Epithelial cell of esophagus (primary cell): ENCODE data around the gene CD93.
A peak's percentile ranks its signal among the peaks of the same experiment; 100 is the strongest.

Experiments used
- DNase-seq: peaks from one replicate; pipeline ENCODE4 v3.0.0; 2010; ENCODE audit warnings: low read depth
- H3K4me3 ChIP-seq: 2 replicates; pipeline ENCODE4 v1.5.1; 2011; ENCODE audit warnings: mild to moderate bottlenecking, low read length, control low read depth
- CTCF ChIP-seq: IDR thresholded peaks from 2 replicates; pipeline ENCODE4 v1.5.1; 2011; ENCODE audit warnings: low read depth, mild to moderate bottlenecking, low read length, control low read depth, inconsistent platforms; ENCODE audit not compliant: insufficient read depth; ENCODE audit errors: missing control alignments

Gene CD93

GRCh38 chr20:23099791-23100719 lies 13.9 kb upstream of the CD93 start:
- peak; percentile 10 for TF ChIP-seq CTCF
- H3K4me3 ChIP-seq = no peak overlapping the region
- DNase-seq = peak; percentile 100

DNA sequence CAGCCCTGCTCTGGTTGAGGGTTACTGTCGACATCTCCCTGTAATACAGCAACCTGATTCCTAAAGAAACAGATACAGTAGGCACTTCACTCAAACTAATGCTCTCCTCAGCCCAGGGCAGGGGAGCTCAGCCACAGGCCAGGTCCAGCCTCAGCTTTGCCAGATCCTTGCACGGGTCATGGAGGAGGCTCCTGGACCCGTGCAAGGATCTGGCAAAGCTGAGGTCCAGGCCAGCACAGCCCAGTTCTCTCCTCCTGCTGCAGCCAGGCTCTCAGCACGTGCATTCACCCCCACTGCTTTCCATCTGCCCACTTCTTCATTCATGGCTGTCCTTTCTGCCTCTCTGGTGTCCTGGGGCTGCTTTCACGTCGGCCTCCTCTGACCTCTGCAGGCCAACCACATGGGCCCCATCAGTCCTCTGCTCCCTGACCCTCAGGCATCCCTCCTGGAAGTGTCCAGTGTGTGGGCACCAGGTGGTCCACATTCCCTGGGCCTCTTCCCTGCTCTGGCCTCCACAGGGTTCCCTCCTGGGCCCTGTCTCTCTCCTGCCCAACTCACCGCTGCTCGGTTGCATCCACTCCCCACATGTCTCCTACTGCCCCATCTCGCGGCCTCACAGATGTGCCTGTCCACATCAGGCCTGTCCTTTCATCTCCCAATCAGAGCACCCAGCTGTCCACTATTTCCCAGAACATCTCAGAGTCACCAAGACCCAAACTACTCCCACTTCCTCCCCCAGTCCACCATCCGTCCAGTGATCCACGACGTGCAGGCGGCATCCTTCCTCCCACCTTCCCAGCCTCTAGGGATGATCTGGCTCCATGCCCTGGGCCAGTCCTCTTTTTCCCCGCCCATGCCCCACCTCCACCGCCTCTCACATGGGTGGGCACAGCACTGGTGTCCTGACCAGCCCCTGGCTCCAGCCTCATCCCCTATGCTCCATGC lies 11.8 kb upstream of the CD93 start:
- TF ChIP-seq CTCF = no peak
- DNase-seq = no peak
- no peak overlapping the region for H3K4me3 ChIP-seq

- no peak overlapping the region for H3K4me3 ChIP-seq
- TF ChIP-seq CTCF = no peak
- DNase-seq = peak; percentile 98
These were observed 10.9 kb upstream of the CD93 start for GRCh38 chr20:23096986-23097520.

DNA sequence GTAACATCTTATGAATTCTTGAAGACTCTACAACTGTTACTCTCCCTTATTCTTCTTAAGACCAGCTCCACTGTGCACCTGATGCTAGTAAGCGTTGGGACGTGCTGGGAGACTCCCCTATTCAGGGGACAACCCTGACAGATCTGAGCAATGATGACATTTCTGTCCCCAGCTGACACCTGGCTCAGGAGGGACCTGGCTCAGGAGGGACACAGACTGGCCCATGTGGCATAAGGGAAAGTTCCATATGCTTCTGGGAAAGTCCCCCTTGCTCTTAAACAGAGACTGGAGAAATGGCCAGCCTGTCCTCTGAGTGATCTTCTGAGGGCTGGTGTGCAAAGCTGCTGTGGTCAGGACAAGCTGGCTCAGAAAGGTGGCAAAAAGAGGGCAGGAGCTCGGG lies 10.0 kb upstream of the CD93 start:
- TF ChIP-seq CTCF = no peak
- peak; percentile 33 for DNase-seq

DNA sequence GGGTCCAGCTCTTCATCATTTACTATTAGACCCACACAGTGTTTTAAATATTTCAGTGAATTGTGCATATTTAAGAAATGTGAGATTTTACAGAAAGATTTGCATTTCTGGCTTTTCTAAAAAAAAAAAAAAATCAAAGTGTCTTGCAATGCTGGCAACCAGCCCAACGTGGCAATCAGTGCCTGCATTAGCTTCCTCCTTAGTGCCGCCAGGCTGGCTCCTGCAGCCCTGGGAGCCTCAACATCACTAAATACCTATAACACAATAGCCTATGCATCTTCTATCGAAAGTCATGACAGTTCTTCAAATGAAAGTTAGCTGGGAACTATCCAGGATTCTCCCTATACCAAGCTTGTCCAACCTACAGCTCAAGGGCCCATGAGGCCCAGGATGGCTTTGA lies 9.4 kb upstream of the CD93 start:
- TF ChIP-seq CTCF = no peak
- peak overlapping the region; percentile 15 for H3K4me3 ChIP-seq
- peak; percentile 54 for DNase-seq

More for the DNA sequence above, 10.0 kb upstream of the CD93 start:
- no peak overlapping the region for H3K4me3 ChIP-seq

DNA sequence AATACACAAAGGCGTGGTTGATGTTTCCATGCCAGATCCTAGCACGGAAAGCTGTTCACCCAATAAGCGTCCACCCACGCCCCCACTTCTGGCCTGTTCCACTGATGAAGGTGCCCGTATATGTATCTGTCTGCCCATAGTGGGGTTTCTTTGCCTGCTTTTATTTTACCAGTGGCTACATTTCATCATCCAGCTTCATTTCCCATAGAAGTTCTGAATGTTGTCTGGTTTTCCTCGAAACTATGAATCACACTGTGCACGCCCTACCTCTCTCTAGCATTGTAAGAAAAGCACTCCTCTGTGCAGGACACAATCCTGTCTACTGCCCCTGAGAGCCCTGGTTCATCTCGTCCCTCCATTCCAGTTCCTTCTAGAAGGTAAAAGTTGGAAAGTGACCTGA lies 8.8 kb upstream of the CD93 start:
- DNase-seq = peak; percentile 97
- H3K4me3 ChIP-seq = peak overlapping the region; percentile 15
- no peak for TF ChIP-seq CTCF
